GM18508 (cell line): ENCODE measurements around the gene GLDN.
"Not testable (repeated sequence)": the region's sequence is repeated elsewhere in the genome, so short reads cannot be mapped to it uniquely, and the experiment has no call there.

Experiments
- ATAC-seq: cut with Tn5 transposase; IDR thresholded peaks from one replicate; pipeline ENCODE4 v1.9.1; 2021; ENCODE audit warnings: moderate number of reproducible peaks; ENCODE audit not compliant: insufficient read depth, unreplicated experiment

The GLDN gene

DNA sequence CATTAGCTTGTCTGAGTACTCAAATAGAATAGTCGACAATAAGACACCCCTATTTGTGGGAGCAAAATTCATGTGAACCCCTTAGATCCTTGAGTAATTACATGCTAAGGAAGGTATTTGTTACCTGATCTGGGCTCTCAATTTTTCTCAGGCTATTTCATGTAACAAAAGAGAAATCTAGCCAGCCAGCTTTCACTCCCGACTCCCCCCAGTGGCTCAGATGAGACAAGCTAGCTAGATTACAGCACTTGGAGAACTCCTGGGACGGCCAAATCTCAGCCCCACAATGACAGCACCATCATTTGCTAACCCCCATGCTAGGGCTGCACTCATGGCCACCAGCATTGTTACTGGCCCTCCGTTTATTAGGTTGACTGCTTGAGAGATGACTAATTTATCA lies 41.3 kb downstream of the GLDN start:
- no peak for ATAC-seq

DNA sequence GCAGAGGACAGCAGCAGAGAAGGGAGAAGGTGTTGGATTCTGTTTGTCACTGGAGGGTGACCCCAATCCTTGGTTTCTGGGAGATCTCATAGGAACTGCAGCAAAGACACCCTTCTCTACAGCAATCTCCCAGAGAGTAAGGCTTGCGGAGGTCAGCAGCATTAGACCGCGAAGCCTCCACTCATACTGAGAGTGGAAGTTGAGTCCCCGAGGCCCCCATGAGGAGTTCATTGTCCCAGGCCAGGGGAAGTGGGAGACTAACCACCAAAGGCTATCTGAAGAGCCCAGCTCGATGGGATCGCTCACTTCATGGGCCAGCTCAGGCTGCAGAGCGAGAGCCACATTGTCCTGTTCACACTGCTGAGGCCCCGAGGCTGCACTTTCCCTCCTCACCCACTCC lies 44.6 kb downstream of the GLDN start:
- ATAC-seq = no peak

DNA sequence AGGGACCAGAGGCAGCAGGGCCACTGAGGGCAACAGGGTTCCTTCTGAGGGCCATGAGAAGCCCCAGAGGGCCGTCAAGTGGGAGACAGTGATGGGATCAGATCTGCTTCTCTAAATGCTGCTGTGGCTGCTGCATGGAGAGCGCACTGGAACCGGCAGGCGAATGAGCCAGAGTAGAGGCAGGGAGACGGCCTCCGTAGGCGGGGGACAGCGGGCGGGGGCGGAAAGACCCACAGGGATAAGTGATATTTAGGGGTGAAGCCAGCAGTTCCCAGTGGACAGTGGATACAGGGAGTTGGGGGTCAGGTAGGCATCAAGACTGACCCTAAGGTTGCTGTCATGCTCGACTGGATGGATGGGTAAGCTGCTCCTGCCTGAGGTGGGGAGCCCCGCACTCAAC lies 45.0 kb downstream of the GLDN start:
- no peak for ATAC-seq

DNA sequence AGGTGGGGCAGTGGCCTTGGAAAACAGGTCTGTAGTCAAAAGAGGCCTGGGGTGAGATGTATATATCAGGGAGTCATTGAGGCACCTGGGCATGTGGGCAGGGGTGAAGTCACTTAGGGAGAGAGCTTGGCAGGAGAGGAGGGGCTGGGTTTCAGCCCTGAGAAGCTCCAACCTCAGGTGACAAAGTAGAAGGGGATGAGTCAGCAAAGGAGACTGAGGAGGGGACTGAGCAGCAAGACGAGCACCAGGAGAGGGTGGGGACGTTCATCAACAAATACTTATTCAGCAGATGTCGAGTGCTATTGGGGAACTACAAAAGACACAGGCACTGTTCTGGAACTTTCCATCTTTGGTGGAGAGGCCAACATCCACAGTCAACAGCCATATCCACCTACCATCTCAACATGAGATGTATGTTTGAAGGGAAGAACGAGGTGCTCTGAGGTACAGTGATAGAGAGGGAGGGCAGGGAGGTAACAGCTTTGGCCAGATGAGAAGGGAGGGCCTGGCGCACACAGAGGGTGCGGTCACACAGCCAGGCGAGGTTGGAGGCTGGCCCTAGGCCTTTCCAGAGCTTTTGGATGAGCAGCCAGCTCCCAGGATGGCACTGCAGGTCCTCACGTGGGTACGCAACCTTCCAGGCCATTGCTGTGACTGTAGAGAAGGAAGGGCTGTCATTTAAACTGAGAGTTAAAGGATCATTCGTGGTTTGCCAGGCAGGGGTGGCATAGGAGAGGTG lies 45.7 kb downstream of the GLDN start:
- no peak for ATAC-seq

DNA sequence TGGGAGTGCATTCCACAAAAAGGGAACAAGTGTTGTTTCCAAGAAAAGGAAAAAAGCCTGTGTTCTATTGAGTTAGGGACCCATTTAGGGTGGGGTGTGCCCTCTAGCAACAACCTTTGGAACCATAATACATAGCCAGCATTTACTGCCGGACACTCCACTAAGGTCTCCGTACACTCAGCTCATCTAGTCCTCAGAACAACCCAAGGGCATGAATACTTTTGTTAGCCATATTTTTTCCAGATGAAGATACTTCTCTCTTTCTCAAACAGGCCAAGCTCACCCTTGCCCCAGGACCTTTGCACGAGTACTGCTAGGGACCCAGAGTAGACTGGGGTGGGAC lies 46.2 kb downstream of the GLDN start:
- no peak for ATAC-seq

DNA sequence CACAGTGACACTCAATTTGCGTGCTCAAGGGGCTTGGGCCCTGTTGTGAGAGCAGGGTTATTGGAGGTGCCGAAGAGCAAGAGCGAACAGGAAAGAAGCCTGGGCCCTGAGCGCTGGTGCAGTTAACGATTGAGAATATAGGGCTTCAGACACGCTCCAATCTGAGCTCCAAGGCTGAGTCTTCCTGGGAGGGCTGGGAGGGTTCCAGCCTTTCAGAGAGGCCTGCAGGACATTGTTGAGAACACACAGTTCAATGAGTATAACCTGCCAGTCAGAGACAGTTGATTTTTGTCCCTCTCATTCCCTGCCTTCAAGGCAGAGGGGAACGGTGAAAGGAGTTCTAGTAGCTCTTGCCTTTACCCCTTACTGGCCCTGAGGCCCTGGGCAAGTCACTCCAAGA lies 47.3 kb downstream of the GLDN start:
- no peak for ATAC-seq

DNA sequence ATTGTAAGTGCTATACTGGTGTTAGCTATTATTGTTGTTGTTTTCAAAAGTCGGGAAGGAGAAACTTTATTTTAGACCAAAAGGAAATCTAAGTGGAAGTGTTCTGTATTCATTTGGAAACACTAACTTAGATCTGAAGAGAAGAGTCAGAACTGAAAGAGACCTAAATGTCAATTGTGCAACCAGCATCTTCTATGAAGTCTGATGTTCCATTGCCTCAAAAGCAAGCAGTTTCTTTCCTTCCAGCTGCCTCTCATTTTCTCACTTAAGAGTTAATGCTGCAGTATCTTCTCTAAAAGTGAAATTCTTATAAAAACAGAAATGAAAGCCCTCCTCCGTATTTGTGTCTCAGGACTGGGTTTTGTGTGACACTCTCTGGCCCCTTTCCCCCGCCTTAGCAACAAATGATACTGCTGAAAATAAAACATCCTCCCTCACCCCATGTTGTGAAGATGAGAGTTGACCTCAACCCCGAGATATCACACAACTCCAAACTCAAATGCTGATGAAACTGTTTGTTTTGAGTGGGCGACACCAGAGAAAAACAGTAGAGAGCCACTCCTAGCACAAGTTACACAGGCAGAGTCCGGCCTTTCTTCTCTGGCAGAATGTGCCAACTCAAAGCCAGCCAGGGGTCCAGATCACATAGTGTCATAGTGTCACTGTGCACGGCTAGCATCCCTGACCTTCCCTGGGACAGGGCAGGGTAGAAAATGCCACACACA lies 48.9 kb downstream of the GLDN start:
- no peak for ATAC-seq

DNA sequence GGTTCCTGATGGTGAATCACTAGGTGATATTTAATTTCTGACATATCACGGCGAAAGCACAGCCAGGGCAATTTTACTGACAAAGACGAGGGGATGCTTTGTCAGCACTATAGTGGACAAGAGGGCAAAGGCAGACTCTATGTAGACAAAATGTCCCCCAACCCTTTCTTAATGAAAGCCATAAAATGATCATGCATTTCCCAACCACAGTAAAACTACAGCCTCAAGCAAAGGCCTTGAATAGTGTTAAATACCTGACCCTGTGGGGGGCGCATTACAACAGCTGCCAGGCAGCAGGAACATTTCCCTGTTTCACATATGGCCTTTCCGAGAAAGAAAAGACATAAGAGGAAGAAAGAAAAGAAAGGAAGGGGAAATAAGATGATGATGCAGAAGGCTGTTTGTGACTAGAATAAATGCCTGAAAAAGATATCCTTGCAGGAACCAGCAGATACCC lies 49.5 kb downstream of the GLDN start:
- no peak for ATAC-seq

DNA sequence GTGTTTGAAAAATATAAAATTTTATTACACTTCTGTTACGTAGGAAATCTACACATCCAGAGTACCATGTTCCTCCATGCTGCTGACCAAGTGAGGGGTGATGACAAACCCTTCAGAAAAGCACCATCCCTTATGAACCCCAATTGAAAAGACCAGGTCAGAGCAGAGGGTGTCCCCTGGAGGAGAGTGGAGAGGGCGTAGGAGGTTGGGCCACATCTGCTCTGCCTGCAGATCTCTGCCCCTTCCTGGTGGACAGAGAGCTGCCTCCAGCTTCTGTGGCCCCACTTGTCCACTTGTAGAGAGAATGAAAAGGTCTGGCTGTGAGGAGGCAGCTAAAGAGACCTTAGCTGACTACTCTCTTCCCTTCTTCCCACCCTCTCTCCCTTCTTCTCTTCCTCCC lies 55.5 kb downstream of the GLDN start:
- ATAC-seq = no peak

DNA sequence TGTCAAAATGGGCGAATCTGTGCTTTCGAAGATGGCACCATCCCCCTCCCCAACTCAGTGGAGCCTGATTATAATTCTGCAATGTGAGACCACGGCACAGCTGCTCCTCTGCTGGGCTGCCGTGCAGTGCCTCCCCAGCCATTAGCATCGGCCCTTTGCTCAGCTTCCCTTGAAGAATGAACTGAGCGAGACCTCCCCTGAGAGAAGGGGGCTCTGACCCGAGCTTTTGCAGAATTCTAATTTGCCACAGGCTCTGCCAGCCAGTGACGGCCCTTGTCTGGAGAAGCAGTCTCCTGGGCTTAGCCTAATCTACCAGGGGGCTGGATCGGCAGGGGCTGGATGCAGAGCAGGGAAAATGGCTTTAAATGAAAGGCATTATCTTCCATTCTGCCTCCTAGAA lies 57.2 kb downstream of the GLDN start:
- ATAC-seq = no peak

DNA sequence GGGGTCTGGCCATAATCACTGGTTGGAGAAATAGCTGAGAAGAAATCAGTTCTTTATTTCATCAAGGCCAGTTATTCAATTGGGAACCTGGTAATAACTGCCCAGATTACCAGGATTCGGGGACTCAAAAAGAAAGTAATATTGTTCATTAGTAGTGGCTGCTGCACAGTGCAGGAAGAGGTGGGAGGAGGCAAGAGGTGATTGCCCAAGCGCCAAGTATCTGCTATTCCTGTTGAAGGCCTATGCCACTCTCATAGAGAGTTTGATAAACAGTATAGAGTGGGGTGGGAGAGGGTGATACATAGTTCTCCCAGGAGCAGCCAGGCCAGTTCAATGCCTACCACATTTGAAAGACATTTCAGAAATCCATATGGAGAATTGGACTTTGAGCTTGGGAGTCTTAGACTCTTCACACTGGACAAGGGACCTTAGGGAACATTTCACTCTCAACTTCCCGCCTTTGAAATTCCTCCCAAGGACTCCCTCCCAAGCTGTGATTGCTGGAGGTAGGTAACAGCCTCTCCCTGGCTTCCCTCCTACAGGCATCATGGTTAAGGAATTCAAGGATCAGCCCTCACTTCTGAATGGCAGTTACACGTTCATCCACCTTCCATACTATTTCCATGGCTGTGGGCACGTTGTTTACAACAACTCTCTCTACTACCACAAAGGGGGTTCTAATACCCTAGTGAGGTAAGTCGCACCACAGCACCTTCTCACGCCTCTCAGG lies 59.8 kb downstream of the GLDN start:
- no peak for ATAC-seq

DNA sequence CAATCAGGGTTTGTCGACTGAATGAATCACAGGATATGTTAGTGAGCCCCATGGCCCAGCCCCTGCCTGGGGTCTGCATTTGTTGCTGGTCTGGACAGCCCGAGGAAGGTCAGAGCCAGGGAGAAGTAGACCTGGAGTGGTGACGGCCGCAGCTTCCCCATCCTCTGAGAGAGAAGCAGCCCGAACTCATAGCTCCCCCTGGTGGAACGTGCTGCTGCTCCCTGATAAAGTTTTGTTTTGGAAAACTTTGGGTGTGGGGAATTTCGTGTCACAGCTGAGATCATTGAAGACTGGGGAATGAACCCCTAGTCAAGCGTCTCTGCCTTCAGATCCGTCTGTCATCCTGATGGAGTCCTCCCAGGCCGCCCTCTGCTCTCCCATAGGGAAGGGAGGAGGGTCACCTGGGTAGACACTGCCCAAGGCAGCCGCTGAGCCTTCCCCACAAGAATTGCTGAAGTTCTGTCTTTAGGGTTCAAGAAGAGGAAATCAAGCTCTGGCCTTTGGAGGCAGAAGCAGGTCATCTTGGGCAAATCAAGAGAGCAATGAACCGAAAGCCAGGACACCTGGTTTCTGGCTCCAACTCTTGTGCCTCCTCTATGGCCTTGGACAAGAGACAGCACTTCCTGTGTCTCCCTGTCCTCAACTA lies 60.5 kb downstream of the GLDN start:
- ATAC-seq = no peak

DNA sequence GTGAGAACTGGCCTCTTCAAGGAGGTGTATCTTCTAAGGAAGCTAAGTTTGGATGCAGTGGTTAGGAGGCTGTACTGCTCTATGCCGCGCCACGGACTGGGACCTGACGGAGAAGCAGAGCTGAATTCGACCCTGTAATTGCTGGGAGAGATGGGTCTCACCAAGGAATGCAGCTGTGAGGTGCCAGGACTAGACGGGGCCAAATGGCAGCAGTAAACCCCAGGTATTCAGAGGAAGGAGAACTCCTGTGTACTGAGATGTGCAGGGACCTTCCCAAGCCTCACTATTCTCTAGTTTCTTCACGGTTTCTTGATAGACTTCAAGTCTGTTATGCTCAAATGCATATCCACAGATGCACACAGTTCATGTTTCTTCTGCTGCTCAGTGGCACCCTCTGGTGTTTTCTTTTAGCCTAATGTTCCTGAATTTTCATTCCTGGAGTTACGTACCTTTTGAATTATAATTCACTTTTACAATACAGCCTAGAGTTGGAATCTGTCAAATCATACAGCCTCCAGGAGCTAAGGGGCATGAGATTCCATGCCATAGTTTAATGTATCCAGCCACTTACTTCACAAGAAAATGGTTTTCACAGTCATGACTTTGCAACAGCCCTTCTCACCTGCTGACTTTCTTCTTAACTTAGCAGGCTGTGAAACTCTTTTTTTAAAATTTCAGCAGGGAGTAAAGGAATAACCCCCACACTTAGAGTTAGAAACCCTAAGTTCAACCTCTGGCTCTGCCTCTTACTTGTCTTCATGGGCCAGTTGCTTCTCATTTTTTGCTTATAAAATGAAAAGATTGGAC lies 61.8 kb downstream of the GLDN start:
- ATAC-seq = no peak

DNA sequence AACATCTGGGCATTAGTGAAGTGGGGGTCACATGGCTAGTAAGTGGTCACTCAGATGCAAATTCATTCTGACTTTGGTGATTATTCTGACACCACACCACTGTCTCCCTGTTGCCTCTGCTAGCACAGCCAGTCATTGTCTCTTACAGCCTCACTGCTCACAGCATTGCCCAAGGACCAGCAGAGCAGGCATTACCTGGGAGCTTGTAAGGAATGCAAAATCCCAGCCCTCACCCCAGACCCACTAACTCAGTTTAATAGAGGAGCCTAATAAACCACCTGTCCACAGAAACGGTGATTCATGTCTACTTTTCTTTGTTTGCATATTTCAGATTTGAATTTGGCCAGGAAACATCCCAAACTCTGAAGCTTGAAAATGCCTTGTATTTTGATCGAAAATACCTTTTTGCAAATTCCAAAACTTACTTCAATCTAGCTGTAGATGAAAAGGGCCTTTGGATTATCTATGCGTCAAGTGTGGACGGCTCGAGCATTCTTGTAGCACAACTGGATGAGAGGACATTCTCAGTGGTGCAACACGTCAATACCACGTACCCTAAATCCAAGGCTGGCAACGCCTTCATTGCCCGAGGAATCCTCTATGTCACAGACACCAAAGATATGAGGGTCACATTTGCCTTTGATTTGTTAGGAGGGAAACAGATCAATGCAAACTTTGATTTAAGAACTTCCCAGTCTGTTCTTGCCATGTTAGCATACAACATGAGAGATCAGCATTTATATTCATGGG lies 62.7 kb downstream of the GLDN start:
- no peak for ATAC-seq

DNA sequence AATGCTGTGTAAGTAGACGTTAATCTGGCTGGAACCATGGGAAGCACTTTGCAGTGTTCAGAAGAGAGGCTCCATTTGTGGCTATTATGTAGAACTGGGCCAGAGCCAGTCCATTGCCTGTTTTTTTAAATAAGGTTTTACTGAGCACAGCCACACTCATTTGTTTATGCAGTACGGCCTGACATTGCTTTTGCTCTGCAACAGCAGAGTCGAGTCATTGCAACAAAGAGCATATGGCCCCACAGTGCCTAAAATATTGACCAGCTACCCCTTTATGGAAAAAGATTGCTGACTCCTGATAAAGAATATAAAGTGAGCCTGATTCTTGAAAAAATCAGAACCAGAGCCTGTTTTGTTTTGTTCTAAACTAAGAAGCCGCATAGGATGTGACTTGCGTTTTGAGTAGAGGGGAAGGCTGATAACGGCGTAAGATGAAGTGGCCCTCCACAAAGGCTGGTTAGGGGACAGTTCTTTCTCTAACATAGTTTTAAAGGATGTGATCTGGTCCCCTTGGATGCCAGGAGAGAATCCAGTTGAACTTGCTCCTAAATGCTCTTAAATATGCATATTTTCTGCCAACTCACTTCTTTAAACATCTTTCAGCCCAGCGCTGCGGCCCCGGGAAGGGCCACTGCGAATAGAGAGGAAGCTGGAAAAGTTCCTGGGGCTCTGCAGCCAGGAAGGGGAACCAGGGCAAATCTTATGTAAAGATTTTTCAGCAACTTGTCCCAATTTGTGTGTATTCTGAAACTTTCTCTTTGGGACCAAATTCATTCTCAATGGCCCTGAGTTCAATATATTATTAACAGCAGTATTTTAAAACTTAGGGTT lies 64.5 kb downstream of the GLDN start:
- ATAC-seq = no peak

DNA sequence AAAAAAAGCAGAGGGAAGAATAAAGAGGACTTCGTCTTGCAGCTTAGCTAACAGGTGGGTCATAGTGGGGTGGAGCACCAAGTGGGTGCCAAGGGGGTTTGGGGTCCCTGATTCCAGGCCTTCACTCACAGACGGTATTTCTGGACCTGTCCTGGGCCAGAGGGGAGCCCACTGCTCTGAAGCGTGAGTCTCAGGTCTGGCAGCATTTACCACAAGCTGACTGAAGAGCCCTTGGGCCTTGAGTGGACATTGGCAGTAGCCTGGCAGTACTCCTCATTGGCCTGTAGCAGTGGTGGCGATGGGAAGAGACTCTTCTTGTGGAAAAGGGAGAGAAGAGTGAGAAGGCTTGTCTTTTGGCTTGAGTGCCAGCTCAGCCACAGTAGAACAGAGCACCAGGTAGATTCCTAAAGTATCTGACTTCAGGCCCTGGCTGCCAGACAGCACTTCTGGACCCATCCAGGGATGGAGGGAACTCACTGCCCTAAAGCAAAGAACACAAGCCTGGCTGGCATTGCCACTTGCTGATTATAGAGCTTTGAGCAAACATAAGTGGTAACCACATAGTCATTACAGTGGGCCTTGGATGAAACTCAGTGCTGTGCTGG lies 72.9 kb downstream of the GLDN start:
- no peak for ATAC-seq

DNA sequence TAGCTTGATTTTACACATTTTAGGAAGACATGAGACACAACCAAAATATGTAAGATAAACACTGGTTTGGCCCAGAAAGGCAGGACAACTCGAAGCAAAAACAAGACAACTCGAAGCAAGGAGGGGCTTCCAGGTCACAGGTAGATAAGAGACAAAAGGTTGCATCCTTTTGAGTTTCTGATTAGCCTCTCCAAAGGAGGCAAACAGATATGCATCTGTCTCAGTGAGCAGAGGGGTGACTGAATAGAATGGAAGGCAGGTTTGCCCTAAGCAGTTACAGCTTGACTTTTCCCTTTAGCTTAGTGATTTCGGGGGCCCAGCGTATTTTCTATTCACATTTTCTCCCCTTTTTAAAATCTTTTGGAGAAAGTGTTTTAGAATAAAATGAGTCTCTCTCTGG lies 74.7 kb downstream of the GLDN start:
- no peak for ATAC-seq

DNA sequence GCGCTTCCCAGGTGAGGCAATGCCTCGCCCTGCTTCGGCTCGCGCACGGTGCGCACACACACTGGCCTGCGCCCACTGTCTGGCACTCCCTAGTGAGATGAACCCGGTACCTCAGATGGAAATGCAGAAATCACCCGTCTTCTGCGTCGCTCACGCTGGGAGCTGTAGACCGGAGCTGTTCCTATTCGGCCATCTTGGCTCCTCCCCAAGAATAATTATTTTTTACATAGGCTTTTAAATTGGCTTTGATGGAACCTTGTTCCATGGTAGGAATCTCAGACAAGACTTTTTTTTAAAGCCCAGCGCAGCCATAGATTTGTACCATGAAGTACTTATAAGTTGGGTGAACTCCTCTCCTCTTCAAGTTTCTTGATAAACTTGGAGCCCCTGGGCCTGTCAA lies 81.6 kb downstream of the GLDN start:
- ATAC-seq = not testable (repeated sequence)
